ENCODE data around the gene SNX8. TPM values are rescaled to one million over a fixed set of nuclear protein-coding genes. Genes with fewer than 3 reads are reported as not detected.

The SNX8 gene
- polyA plus RNA-seq, 2 of the 4 experiments (the other 2 are of a cell fraction) = 21.2 to 36.3 TPM

DNA sequence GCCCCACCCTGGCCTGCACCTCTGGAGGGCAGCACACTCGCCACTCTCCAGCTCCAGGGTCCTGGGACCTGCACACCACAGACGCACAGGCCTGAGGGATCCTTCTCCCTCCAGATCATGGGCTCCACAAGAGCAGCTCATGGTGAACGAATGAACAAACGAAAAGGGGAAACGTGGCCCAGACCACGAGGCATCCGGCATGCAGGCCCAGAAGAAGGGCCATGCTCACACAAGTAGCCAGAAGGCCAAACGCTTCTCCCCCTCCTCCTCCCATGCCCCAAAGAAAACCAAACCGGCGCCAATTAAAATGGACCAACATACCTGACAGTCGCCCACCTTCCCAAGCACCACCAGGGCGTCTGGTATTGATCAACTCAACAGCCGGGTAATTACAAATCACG is 111.9 kb downstream of the SNX8 start:
- FAIRE-seq (no peak), ATAC-seq (no peak; a peak in 2 of 6 replicates), DNase-seq (ENCODE audit: low read depth in 1 of 2, low spot score in 1 of 2) (no peak)
- Histone ChIP-seq H3K4me3 (no peak overlapping the region), H3K27ac (no peak overlapping the region), H3K9me3 (no peaks in the 10 kb centered on the region), H3K4me2 (no peak overlapping the region), H3K4me1 (no peaks in the 10 kb centered on the region)
- TF ChIP-seq BCL3 (IDR thresholded peaks at IDR 0.05) (no peak), KDM5A (IDR thresholded peaks at IDR 0.05) (no peak), EP300 (IDR thresholded peaks at IDR 0.05) (no peak)
- TF ChIP-seq, protein P1, sequence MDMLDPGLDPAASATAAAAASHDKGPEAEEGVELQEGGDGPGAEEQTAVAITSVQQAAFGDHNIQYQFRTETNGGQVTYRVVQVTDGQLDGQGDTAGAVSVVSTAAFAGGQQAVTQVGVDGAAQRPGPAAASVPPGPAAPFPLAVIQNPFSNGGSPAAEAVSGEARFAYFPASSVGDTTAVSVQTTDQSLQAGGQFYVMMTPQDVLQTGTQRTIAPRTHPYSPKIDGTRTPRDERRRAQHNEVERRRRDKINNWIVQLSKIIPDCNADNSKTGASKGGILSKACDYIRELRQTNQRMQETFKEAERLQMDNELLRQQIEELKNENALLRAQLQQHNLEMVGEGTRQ (IDR thresholded peaks at IDR 0.05) = no peak
- CTCF ChIA-PET = interaction anchor here (0.8 to 2.0 kb wide), 3 partner anchors 9 to 442 kb away, joined by 3 to 5 read pairs (median 3); no protein-coding TSS in a partner anchor
- POLR2A ChIA-PET = no interaction called here
- 93% methylated on average over 14 of the region's 14 CpGs for WGBS (ENCODE audit: missing lambda C conversion rate)

Other genes with a start within 250 kb of the SNX8 start
- 10.4 and 16.6 TPM in 2 replicates for gene MAD1L1, start 81.5 kb downstream of the SNX8 start, polyA plus RNA-seq (2011; rRNA removed)
- gene MAD1L1, start 81.5 kb downstream of the SNX8 start, polyA plus RNA-seq (2017; fragmentation: RNase III; extraction: RNeasy Plus Mini Kit Qiagen cat#74134 plus additional on column Dnase treatment) = 12.6 to 14.9 TPM (median 13.6 TPM) in 3 replicates
- gene MRM2, start 72.2 kb downstream of the SNX8 start, polyA plus RNA-seq (2011; rRNA removed) = 30.6 and 35.6 TPM in 2 replicates
- gene MRM2, start 72.2 kb downstream of the SNX8 start, polyA plus RNA-seq (2017; fragmentation: RNase III; extraction: RNeasy Plus Mini Kit Qiagen cat#74134 plus additional on column Dnase treatment) = 41.3 to 47.0 TPM (median 44.0 TPM) in 3 replicates
- 32.9 and 38.3 TPM in 2 replicates for gene NUDT1, start 72.2 kb downstream of the SNX8 start, polyA plus RNA-seq (2011; rRNA removed)
- gene NUDT1, start 72.2 kb downstream of the SNX8 start, polyA plus RNA-seq (2017; fragmentation: RNase III; extraction: RNeasy Plus Mini Kit Qiagen cat#74134 plus additional on column Dnase treatment) = 92.3 to 95.4 TPM (median 92.9 TPM) in 3 replicates
- 180 and 219 TPM in 2 replicates for gene EIF3B, start 40.4 kb upstream of the SNX8 start, polyA plus RNA-seq (2011; rRNA removed)
- 206 to 230 TPM (median 207 TPM) in 3 replicates for gene EIF3B, start 40.4 kb upstream of the SNX8 start, polyA plus RNA-seq (2017; fragmentation: RNase III; extraction: RNeasy Plus Mini Kit Qiagen cat#74134 plus additional on column Dnase treatment)
- 5.6 and 6.2 TPM in 2 replicates for gene CHST12, start 89.2 kb upstream of the SNX8 start, polyA plus RNA-seq (2011; rRNA removed)
- gene CHST12, start 89.2 kb upstream of the SNX8 start, polyA plus RNA-seq (2017; fragmentation: RNase III; extraction: RNeasy Plus Mini Kit Qiagen cat#74134 plus additional on column Dnase treatment) = 9.4 to 12.0 TPM (median 11.3 TPM) in 3 replicates
- not detected in 2 replicates for gene GRIFIN, start 162.0 kb upstream of the SNX8 start, polyA plus RNA-seq (2011; rRNA removed)
- not detected in 3 replicates for gene GRIFIN, start 162.0 kb upstream of the SNX8 start, polyA plus RNA-seq (2017; fragmentation: RNase III; extraction: RNeasy Plus Mini Kit Qiagen cat#74134 plus additional on column Dnase treatment)
- 2.3 and 2.9 TPM in 2 replicates for gene LFNG, start 205.3 kb upstream of the SNX8 start, polyA plus RNA-seq (2011; rRNA removed)
- 5.8 to 7.3 TPM (median 6.3 TPM) in 3 replicates for gene LFNG, start 205.3 kb upstream of the SNX8 start, polyA plus RNA-seq (2017; fragmentation: RNase III; extraction: RNeasy Plus Mini Kit Qiagen cat#74134 plus additional on column Dnase treatment)
- 11.9 and 13.3 TPM in 2 replicates for gene BRAT1, start 241.1 kb upstream of the SNX8 start, polyA plus RNA-seq (2011; rRNA removed)
- 22.6 to 25.6 TPM (median 24.4 TPM) in 3 replicates for gene BRAT1, start 241.1 kb upstream of the SNX8 start, polyA plus RNA-seq (2017; fragmentation: RNase III; extraction: RNeasy Plus Mini Kit Qiagen cat#74134 plus additional on column Dnase treatment)
- 10.1 and 10.6 TPM in 2 replicates for gene IQCE, start 244.5 kb upstream of the SNX8 start, polyA plus RNA-seq (2011; rRNA removed)
- 11.3 to 13.0 TPM (median 12.8 TPM) in 3 replicates for gene IQCE, start 244.5 kb upstream of the SNX8 start, polyA plus RNA-seq (2017; fragmentation: RNase III; extraction: RNeasy Plus Mini Kit Qiagen cat#74134 plus additional on column Dnase treatment)

Data from A549 (cell line).